GM23248 (cell line): Measurements from ENCODE around the gene NHSL2.

Source experiments
- EZH2 ChIP-seq: fragments of 200-600 bp; sonication (generic); IDR thresholded peaks from 2 replicates; pipeline ENCODE4 v1.6.1; 2018; ENCODE audit warnings: antibody characterized with exemption, mild to moderate bottlenecking; ENCODE audit not compliant: insufficient read depth, poor library complexity, severe bottlenecking
- EZH2phosphoT487 ChIP-seq: fragments of 200-600 bp; sonication (generic); IDR thresholded peaks from 2 replicates; pipeline ENCODE4 v1.6.1; 2018; ENCODE audit warnings: antibody characterized with exemption, moderate library complexity, mild to moderate bottlenecking, low read depth; ENCODE audit not compliant: insufficient read depth

DNA sequence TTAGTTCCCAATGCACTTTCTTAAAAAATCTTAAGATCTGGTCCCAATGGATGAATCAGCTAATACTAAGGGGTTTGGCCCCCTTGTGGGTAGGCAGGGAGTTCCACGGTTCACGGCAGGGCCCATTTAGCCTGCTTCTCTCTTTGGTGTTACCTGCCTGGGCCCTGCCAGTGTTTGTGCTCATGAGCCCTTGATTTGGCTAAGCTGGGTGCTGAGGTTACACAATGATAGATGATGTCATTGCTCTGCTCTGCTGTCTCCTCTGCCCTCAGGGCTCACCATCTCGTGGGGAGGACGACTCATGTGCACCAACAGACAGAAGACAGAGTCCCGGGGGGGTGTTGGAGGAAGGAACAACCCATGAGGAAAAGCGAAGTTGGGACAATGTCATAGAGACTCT lies 196.7 kb downstream of the NHSL2 start:
- TF ChIP-seq EZH2phosphoT487 (no peak), EZH2 (no peak)
